LoVo (cell line): ENCODE data around the gene FADS3.

ENCODE experiments used
- DNase-seq: peaks from one replicate; pipeline ENCODE4 v3.0.0-alpha.2; 2016; ENCODE audit warnings: low spot score

Gene FADS3

GRCh38 chr11:61891331-61892084 is at the start of gene FADS3:
Gene FADS3, minus strand, starts transcription at chr11:61891545. Its CDS starts 164 bp downstream, at chr11:61891381.
- peak; percentile 90 for DNase-seq

- no peak for DNase-seq
Measured at GRCh38 chr11:61940466-61940865, 49.1 kb upstream of the FADS3 start.

GRCh38 chr11:61935861-61936260 is 44.5 kb upstream of the FADS3 start:
- no peak for DNase-seq

GRCh38 chr11:61930933-61931332 is 39.6 kb upstream of the FADS3 start:
- no peak for DNase-seq

GRCh38 chr11:61928606-61929005 is 37.3 kb upstream of the FADS3 start:
- DNase-seq, result no peak

GRCh38 chr11:61927501-61927900 is 36.2 kb upstream of the FADS3 start:
- no peak for DNase-seq

- no peak for DNase-seq
Measured at GRCh38 chr11:61926235-61926634, 34.9 kb upstream of the FADS3 start.

- no peak for DNase-seq
Measured at GRCh38 chr11:61925736-61926135, 34.4 kb upstream of the FADS3 start.

- no peak for DNase-seq
Measured at GRCh38 chr11:61924064-61924455, 32.7 kb upstream of the FADS3 start.

- no peak for DNase-seq
Measured at GRCh38 chr11:61923166-61924063, 32.1 kb upstream of the FADS3 start.

GRCh38 chr11:61922539-61922938 is 31.2 kb upstream of the FADS3 start:
- DNase-seq, result no peak

GRCh38 chr11:61921446-61921845 is 30.1 kb upstream of the FADS3 start:
- DNase-seq, result no peak

GRCh38 chr11:61919705-61920631 is 28.6 kb upstream of the FADS3 start:
- no peak for DNase-seq

GRCh38 chr11:61918938-61919704 is 27.8 kb upstream of the FADS3 start:
- no peak for DNase-seq

GRCh38 chr11:61918251-61918937 is 27.0 kb upstream of the FADS3 start:
- DNase-seq, result no peak

GRCh38 chr11:61917334-61918109 is 26.2 kb upstream of the FADS3 start, which contains the start of gene RAB3IL1:
Gene RAB3IL1, minus strand, starts transcription at chr11:61917566. Its CDS starts 199 bp downstream, at chr11:61917367.
- DNase-seq, result peak; percentile 58

- no peak for DNase-seq
Measured at GRCh38 chr11:61916737-61917333, 25.5 kb upstream of the FADS3 start.

- DNase-seq, result no peak
Measured at GRCh38 chr11:61914471-61915171, 23.3 kb upstream of the FADS3 start.
